ENCODE data around the gene CCDC117.

CCDC117 gene

DNA sequence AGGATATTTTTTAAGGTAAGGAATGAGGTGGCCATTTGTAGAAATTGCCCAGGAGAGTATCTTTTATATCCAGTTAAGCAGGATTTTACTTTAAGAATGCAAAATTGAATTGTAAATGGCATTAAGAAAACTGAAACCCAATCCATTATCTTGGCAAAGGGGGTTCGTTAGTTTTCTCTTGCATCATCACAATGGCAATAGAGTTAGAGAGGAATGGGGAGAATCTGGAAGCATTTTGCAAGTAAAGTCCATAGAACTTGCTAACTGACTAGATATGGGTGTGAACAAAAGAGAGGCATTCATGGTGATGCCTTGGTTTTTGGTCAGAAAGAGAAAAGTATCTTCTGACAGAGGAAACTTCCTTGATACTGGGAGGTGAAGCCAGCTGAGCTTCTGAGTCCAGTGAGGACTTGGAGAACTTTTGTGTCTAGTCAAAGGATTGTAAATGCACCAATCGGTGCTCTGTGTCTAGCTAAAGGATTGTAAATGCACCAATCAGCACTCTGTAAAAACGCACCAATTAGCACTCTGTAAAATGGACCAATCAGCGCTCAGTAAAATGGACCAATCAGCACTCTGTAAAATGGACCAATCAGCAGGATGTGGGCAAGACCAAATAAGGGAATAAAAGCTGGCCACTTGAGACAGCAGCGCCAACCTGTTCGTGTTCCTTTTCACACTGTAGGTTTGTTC, 3.6 kb upstream of the CCDC117 start:
- no peak overlapping the region for H3K27ac ChIP-seq
- no peak for DNase-seq
- no peaks in the 10 kb centered on the region for H3K27me3 ChIP-seq (ENCODE audit: insufficient read depth, low read depth, severe bottlenecking)
- H3K36me3 ChIP-seq: no peaks in the 10 kb centered on the region
- peaks cover 3% of the 10 kb centered on the region for H3K9me3 ChIP-seq (ENCODE audit: severe bottlenecking)
- no peak overlapping the region for H3K4me3 ChIP-seq (ENCODE audit: low read depth, low read length)
- no peak for TF ChIP-seq CTCF (IDR thresholded peaks at IDR 0.05; ENCODE audit: low read depth, low read length)

- peaks cover 3% of the 10 kb centered on the region for H3K9me3 ChIP-seq (ENCODE audit: severe bottlenecking)
- TF ChIP-seq CTCF (IDR thresholded peaks at IDR 0.05; ENCODE audit: low read depth, low read length): no peak
- no peaks in the 10 kb centered on the region for H3K27me3 ChIP-seq (ENCODE audit: insufficient read depth, low read depth, severe bottlenecking)
- no peak overlapping the region for H3K4me3 ChIP-seq (ENCODE audit: low read depth, low read length)
- peaks cover 3% of the 10 kb centered on the region for H3K36me3 ChIP-seq
- no peak for DNase-seq
- no peak overlapping the region for H3K27ac ChIP-seq
These were observed 3.0 kb upstream of the CCDC117 start for GRCh38 chr22:28769394-28770085.

DNA sequence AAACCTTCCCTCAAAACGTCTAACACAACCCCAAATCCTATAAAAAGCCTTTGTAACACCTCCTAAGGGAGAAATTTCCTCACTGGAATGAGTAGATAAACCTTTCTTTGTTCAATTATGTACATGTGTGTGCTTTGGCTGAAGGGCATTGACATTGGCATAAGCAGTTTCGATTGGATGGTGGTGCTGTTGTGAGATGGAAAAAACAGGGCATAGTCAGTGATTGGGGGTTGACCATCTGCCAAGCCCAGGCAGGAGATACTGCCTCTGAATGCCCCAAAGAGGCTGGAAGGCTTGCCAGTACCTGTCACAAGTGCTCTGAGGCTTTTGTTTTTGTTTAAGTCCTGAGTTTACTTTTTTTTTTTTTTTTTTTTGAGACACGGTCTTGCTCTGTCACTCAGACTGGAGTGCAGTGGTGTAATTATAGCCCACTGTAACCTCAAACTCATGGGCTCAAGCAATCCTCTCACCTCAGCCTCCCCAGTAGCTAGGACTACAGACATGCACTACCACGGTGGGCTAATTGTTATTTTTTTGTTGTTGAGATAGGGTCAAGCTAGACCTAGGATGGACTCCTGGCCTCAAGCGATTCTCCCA, 1.2 kb upstream of the CCDC117 start:
- DNase-seq: no peak
- Histone ChIP-seq H3K4me3 (ENCODE audit: low read depth, low read length) (no peak overlapping the region), H3K36me3 (peaks cover 19% of the 10 kb centered on the region), H3K27me3 (ENCODE audit: insufficient read depth, low read depth, severe bottlenecking) (no peaks in the 10 kb centered on the region), H3K9me3 (ENCODE audit: severe bottlenecking) (peaks cover 3% of the 10 kb centered on the region), H3K27ac (no peak overlapping the region)
- no peak for TF ChIP-seq CTCF (IDR thresholded peaks at IDR 0.05; ENCODE audit: low read depth, low read length)

GRCh38 chr22:28773461-28773867, 969 bp downstream of the CCDC117 start:
- H3K9me3 ChIP-seq (ENCODE audit: severe bottlenecking): peaks cover 3% of the 10 kb centered on the region
- no peaks in the 10 kb centered on the region for H3K27me3 ChIP-seq (ENCODE audit: insufficient read depth, low read depth, severe bottlenecking)
- no peak overlapping the region; the same call in 1 of the 2 replicates for H3K27ac ChIP-seq
- H3K4me3 ChIP-seq (ENCODE audit: low read depth, low read length): peak overlapping the region; percentile 89
- no peak for DNase-seq
- peaks cover 33% of the 10 kb centered on the region for H3K36me3 ChIP-seq
- TF ChIP-seq CTCF (IDR thresholded peaks at IDR 0.05; ENCODE audit: low read depth, low read length): no peak

DNA sequence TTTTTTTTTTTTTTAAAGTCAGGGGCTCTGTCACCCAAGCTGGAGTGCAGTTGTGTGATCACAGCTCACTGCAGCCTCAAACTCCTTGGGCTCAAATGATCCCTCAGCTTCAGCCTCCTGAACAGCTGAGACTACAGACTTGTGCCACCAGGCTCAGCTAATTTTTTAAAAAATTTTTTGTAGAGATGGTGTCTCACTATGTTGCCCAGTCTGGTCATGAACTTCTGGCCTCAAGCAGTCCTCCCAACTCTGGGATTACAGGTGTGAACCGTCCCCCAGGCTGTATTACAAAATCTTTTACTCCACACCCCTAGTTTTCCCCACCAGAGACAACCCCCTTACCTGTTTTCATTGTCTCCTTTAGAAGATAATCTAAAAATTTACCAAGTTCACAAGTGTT, 1.9 kb downstream of the CCDC117 start:
- TF ChIP-seq CTCF (IDR thresholded peaks at IDR 0.05; ENCODE audit: low read depth, low read length): no peak
- no peak overlapping the region for H3K4me3 ChIP-seq (ENCODE audit: low read depth, low read length)
- peaks cover 36% of the 10 kb centered on the region for H3K36me3 ChIP-seq
- H3K27me3 ChIP-seq (ENCODE audit: insufficient read depth, low read depth, severe bottlenecking): no peaks in the 10 kb centered on the region
- DNase-seq: no peak
- no peaks in the 10 kb centered on the region for H3K9me3 ChIP-seq (ENCODE audit: severe bottlenecking)
- no peak overlapping the region for H3K27ac ChIP-seq

All from WERI-Rb-1 (cell line).